Activated CD8-positive, alpha-beta memory T cell treated with anti-CD3 and anti-CD28 coated beads, Interleukin-2, amount 50 U/mL, for 4 hours (primary cell): Measurements from ENCODE around the gene BTN3A1.
A peak's percentile ranks its signal among the peaks of the same experiment; 100 is the strongest.
"Not testable (repeated sequence)": the region's sequence is repeated elsewhere in the genome, so short reads cannot be mapped to it uniquely, and the experiment has no call there.

Experiments used
- DNase-seq: peaks from one replicate; pipeline ENCODE4 v3.0.0-alpha.2; 2020

The BTN3A1 gene

GRCh38 chr6:26445934-26446667, 44.0 kb downstream of the BTN3A1 start:
- DNase-seq: peak; percentile 18

- DNase-seq: no peak
Observed at GRCh38 chr6:26447257-26447656, 45.2 kb downstream of the BTN3A1 start.

GRCh38 chr6:26450240-26450639, 48.2 kb downstream of the BTN3A1 start:
- DNase-seq: no peak

- no peak for DNase-seq
Observed at GRCh38 chr6:26452631-26453235, 50.7 kb downstream of the BTN3A1 start.

GRCh38 chr6:26454631-26455030, 52.6 kb downstream of the BTN3A1 start:
- DNase-seq: no peak

- no peak for DNase-seq
Observed at GRCh38 chr6:26455357-26455970, 53.4 kb downstream of the BTN3A1 start.

GRCh38 chr6:26457264-26457805, 55.3 kb downstream of the BTN3A1 start:
- no peak for DNase-seq

GRCh38 chr6:26457806-26458688, 56.0 kb downstream of the BTN3A1 start, which contains the start of gene BTN2A1:
BTN2A1 (plus strand) TSS chr6:26457955; CDS start chr6:26458637, 682 bp downstream.
- DNase-seq: peak; percentile 47

- DNase-seq: no peak
Observed at GRCh38 chr6:26459023-26459810, 57.1 kb downstream of the BTN3A1 start.

- not testable (repeated sequence) for DNase-seq
Observed at GRCh38 chr6:26461353-26461752, 59.3 kb downstream of the BTN3A1 start.

GRCh38 chr6:26464014-26464413, 61.9 kb downstream of the BTN3A1 start:
- DNase-seq: no peak

GRCh38 chr6:26464416-26465131, 62.5 kb downstream of the BTN3A1 start:
- DNase-seq: no peak
